ENCODE data around the gene CDK11B.
A peak's percentile ranks its signal among the peaks of the same experiment; 100 is the strongest.

CDK11B gene

DNA sequence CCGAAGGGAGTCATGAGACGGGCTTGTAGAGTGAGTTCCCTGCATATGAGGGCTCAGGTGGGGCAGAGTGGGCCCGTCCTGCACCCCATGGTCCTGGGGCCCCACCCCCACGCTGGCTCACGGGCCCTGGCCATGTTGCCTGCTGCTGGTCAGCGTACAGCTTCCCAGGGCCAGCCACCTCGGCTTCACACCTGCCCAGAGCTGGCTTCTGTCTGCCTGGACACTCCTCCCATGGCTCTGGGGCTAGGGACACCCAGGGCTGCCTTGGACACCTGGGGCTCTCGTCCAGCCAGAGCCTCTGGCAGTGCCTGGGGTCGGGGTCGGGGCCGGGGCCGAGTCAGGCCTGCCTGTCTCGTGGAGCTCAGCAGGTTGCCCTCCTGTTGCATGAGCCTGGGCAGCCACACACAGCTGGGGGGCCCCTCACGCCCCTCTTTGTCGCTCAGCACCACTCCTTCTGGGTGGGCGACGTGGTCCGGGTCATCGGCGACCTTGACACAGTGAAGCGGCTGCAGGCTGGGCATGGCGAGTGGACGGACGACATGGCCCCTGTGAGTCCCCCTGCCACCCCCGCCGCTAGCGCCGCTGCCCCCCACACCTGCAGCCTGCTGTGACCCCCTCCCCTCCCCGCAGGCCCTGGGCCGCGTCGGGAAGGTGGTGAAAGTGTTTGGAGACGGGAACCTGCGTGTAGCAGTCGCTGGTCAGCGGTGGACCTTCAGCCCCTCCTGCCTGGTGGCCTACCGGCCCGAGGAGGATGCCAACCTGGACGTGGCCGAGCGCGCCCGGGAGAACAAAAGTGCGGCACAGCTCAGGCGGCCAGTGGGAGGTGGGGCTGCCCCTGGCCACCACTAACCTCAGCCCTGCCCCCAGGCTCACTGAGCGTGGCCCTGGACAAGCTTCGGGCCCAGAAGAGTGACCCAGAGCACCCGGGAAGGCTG, 32.3 kb downstream of the CDK11B start:
- no peak for FAIRE-seq

DNA sequence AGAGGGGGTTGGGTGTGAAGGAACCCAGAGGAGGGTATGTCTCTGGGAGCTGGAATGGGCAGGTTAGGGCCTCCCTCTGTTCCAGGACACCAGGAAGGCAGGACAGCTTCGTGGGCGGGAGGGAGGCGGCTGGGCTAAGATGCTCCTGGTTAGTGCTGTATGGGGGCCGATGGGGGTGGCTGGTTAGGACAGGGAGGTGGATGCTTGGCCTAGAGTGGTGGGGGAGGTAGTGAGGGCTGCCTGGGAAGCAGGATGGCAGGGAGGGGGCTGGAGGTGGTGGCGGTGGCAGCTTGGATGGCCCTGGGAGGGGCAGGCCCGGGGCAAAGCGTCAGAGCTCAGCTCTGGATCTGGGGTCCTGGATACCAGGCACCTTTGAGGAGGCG, 33.0 kb downstream of the CDK11B start:
- no peak for FAIRE-seq

DNA sequence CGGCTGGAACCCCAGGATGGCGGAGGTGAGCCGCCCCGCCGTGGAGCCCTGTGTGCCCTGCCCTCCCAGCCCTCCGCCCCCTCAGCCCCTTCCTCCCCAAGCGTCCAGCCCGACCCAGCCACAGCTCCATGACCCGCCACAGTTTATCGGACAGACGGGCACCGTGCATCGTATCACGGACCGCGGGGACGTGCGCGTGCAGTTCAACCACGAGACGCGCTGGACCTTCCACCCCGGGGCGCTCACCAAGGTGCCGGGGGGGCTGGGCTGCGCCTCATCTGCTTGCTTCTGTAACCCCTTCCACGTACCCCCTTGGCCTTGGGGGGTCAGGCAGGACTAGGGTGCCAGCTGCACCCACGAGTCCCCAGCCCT, 33.4 kb downstream of the CDK11B start:
- no peak for FAIRE-seq

DNA sequence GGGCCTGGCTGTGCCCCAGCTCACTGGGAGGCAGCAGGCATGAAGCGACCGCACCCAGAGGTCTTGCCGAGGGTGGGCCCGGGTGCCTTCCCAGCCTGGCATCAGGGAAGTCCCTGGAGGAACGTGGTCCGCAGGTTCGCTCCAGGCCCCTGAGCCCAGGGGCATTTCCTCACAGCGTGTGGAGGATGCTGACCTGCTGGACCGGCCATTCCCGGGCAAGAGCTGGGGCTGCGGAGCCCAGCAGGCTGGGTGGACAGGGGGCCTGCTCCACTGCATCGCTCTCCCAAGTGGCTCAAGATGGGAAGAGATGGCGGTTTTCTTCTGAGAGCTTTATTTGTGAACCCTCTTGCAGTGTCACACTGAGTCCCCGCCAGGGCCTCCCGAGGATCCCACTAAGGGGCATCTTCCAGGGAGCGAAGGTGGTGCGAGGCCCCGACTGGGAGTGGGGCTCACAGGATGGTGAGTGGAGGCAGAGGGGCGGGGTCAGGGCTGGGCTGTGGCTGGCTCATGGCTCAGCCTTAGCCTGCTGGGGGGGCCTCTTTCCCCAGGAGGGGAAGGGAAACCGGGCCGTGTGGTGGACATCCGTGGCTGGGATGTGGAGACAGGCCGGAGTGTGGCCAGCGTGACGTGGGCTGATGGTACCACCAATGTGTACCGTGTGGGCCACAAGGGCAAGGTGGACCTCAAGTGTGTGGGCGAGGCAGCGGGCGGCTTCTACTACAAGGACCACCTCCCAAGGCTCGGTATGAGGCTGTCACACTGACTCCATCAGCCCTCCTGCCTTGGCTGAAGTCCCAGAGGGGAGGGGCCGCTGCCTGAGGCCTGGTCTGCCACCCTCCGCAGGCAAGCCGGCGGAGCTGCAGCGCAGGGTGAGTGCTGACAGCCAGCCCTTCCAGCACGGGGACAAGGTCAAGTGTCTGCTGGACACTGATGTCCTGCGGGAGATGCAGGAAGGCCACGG, 34.1 kb downstream of the CDK11B start:
- no peak for FAIRE-seq

DNA sequence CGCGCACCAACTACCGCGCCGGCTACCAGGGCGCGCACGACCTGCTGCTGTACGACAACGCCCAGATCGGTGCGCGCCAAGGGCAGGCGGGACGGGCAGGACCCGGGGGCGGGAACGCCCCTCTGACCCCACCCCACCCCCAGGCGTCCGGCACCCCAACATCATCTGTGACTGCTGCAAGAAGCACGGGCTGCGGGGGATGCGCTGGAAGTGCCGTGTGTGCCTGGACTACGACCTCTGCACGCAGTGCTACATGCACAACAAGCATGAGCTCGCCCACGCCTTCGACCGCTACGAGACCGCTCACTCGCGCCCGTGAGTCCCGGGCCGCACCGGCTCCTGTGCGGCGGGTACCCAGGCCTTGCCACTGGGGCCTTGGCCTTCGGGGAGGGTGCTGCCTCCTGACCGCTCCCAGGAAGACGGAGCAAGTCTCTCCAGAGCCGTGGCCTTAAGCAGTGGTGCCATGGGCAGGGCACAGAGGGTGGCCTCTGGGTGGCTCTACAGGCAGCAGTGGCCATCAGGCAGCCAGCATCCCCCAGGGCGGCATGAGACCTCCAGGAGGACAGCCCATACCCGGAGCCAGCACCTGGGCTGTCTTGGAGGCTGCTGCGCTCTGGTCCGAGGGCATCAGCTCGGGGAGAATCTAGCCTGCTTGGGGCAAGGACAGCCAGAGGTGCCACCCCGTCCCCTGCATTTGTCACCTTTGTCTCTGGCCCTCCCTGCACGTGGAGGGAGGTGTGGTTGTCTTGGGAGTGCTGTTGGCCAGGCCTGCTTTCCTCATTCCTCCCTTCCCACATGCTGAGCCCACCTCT, 35.0 kb downstream of the CDK11B start:
- FAIRE-seq: no peak

DNA sequence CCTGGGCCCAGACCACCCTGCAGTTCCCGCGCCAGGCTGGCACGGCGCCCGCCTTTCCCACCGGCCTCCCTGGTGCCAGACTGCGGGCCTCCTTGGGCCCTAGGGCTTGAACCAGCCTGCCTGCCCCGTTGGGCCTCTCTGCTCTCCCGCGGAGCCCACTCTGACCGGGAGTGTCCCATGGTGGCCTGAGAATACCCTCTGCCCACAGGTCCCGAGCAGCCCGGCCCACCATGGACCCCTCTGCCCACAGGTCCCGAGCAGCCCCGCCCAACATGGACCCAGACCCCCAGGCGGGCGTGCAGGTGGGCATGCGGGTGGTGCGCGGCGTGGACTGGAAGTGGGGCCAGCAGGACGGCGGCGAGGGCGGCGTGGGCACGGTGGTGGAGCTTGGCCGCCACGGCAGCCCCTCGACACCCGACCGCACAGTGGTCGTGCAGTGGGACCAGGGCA, 35.6 kb downstream of the CDK11B start:
- no peak for FAIRE-seq

DNA sequence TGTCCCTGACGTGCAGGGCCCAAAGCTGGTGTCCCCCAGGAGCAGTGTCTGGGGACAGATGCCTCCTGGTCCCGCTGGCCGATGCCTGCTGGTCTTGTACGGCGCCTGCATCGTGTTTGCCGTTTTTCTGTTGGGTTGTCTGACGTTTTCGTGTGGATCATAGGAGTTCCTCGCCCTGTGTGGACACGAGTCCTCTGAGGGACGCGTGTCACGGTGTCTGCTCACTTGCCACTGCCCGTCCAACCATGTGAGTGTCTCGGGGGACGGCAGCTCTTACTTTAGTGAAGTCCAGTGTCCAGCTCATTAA, 36.1 kb downstream of the CDK11B start:
- no peak for FAIRE-seq

DNA sequence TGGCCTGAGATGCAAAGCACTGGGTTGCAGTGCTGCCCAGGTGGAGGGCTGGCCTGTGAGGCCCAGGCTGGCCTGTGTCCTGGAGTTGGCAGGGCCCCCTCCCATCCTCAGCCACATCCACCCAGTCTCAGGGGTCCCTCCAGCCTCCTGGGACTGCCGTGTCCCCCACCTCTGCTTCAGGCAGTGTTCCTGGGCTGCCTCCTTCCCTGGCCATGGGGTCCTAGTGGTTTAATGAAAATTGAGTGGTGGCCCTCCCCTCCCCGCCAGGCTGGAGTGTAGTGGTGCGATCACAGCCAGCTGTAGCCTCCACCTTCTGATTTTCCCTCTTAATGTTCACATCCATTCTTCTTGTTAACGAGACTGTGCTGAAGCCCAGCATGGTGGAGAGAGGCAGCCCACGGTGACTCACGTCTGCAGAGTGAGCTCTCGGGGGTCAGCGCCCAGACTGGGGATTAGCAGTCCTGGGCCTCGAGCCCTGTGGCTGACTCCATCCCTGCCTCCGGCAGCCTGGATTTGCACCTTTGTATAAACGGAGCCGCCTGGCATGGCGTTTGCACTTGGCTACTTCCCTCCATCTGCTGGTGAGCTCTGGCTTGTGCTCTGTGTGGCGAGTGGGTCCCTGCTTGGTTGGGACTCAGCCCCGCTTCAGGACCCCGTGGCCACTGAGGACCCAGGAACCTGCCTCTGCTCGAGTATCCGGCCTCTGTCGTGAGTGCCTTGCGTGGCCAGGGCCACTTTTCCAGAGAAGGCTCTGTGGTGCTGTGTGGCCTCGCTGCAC, 36.6 kb downstream of the CDK11B start:
- no peak for FAIRE-seq

DNA sequence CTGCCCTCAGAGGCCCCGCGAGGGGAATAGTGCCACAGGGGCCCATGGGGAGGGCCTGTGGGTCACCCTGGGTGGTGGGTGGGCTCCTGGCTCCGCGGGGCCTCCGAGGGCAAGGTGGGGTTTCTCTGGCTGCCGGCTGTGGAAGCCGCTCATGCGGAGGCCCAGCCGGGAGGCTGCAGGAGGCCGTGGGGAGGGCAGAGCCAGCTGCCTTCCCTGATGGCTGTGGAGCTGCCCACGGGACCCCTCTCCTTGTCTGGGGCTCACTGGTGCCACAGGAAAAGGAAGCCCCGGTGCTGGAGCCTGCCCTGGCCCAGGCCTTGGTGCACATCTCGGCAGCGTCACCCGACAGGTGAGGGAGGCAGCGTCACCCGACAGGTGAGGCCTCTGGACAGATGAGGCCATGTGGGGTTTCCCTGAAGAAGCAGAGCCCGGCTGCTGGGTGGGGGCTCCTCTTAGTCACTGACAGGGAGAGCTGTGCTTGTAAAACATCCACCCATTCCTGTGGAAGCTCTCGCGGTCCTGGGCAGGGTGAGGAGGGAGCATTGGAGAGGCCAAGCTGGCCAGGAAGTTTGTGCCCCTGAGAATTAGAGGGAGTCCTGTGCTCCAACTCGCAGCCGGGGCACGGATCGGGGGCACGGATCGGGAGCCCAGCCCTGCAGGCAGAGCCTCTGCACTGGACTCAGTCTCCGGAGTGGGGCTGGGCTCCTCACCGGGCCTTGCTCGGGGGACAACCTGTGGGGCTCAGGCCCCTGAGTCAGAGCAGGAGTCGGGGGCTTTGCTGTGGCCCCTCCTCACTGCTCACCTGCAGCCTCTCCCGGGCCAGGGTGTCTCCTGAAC, 37.4 kb downstream of the CDK11B start:
- no peak for FAIRE-seq

DNA sequence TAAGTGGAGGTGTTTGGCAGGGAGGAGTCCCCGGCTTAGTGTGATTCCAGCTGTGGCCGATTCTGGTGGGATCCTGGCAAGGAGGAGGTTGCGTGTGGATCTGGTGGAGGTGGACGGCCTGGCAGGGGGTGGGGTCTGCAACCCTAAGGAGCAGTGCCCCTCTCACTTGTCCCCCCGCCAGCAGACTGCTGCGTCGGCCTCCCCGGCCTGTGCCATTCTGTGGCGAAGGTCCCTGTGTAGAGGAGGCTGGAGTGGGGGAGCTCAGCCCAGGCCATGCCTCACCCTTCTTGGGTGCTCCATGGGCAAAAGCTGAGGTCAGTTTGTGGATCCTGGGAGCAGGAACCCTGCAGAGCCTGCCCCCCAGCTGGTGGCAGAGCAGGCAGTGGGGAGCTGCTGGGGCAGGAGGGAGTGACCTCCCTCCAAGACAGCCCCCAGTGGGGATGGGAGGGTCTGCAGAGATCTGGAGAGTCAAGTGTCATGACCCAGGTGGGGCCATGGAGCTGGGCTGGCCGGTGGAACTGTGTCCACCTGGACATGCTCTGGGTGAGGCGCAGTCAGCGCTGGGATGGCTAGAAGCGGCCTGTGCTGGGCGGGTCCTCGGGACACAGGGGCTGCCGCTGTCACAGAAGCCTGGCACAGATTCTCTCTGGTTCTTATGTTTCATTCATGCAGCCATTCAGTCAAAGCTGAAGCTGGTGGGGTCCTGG, 38.2 kb downstream of the CDK11B start:
- FAIRE-seq: no peak

DNA sequence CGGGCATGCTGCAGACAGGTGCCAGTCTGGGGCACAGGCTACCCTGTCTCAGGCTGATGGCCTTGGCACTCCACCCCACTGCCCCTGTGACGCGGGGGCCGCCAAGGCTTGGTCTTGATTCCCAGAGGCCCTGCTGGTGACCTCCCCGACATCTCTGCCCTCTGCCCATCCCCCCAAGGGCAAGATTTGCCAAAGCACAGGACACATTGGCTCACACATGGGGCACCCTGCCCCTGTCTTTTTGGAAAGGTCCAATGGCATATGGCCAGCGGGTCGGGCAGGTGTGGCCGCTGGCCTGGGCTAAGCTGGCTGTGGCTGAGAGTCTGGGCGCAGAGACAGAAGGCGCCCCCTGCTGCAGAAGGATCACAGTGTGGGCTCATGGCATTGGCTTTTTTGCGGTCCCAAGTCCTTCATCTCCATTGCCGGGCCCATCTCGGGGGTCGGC, 38.9 kb downstream of the CDK11B start:
- no peak for FAIRE-seq

DNA sequence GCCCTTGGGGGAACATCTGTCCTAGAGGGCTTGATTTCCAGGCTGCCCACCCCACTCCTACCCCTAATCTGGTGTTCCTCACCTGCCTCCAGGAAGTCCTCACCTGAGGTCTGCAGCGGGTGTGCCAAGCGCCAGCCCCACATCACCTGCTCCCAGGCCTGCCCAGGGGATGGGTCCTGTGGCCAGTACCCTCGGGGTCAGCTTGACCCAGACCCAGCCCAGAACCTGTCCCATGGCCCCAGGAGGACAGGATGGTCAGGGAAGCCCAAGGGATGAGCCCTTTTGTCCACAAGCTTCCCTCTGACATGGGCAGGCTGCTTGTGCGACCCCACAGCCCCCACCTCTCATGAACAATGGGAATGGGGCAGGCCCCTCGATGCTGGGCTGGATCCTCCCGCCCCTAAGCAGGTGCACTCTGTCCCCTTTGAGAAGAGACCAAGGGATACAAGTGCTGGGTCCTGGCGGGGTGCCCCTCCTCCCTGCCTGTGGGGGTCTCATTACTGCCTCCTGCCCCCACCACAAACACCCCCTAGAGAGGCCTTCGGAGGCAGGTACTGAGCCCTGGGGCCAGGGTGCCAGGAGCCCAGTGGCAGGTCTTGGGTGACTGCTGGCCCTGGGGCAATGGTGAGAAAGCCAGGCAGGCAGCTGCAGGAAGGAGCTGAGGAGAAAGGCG, 40.3 kb downstream of the CDK11B start:
- no peak for FAIRE-seq

DNA sequence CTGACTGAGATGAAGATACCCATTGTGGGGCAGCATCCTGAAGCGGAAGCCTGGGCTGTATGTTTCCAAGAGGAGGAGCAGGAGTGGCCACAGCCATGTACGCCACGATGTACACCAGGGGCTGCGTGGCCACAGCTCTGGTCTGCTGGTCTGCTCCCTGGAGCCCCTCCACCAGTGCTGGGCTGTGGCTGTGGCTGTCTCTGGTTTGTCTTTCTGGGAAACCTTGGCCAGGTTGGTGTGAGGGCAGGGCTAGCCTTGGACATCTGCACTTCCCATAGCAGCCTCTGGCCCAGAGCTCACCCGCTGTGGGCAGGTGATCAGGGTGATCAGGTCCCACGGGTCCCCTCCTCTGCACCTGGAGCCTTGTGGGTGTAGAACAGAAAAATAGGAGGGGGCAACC, 40.9 kb downstream of the CDK11B start:
- FAIRE-seq: no peak

DNA sequence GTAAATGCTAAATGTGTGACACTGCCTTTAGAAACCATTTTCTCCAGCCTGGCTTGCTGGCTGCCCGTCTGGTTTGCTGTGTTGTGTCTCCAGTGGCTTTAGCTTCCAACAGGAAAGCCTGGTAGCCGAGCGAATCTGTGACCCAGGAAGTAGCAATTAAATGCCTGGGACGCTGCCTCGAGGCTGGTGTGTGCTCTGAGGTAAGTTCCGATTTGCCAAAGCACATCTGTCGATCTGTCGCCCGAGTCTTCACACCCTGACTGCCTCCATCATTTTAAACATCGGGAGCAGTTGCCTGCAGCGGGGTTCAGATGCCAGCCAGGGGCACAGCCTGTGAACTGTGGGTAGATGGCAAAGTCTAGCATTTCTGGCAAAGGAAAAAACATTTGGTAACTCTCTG, 41.3 kb downstream of the CDK11B start:
- FAIRE-seq: no peak

DNA sequence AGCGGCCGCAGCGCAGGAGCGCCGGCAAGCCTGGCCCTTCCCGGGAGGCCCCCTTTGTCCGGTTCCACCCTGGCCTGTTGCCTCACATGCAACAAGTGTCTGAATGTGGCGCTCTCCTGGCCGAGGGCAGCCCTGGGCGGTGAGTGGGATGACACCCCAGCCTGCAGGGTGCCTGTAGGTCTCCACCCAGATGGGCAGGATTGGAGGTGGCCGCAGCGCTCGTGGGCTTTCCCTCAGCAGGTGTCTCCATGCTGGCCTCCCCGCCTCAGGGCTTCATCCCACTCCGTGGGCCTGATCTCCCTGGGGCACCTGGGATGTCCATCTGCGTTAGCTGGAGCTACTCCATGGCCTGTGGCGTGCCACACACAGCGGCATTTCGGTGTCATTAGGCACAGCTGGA, 42.0 kb downstream of the CDK11B start:
- no peak for FAIRE-seq

DNA sequence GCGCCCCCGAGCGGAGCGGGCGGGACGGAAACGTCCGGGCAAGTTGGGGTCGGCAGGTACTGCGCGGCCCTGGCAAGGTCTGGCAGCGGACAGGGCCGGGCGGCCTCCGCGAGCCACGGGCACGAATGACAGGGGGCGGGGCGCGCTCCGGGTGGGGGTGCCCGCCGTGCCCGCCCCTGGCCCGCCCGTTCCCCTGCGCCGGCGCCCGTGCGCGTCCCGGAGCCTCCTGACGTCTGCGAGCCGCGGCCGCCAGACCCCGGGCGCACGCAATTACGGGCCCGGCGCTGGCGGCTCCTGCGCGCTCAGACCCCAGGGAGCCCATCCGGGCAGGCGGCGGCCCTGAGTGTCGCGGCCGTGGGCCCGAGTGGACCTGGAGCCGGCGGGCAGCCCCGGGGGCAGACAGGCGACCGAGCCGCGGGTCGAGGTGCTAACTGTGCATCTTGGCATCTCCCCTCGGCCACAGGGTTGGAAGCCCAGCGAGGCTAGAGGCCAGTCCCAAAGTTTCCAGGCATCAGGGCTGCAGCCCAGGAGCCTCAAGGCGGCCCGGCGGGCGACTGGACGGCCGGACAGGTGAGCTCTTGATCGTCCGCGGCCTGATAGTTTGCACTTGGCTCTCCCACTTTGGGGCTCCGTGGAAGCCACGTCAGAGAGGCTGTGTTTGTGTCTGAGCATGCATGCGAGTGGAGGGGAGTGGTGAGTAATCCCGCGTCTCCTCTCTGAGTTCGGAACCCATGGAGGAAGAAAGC, 42.6 kb downstream of the CDK11B start:
- FAIRE-seq: no peak

DNA sequence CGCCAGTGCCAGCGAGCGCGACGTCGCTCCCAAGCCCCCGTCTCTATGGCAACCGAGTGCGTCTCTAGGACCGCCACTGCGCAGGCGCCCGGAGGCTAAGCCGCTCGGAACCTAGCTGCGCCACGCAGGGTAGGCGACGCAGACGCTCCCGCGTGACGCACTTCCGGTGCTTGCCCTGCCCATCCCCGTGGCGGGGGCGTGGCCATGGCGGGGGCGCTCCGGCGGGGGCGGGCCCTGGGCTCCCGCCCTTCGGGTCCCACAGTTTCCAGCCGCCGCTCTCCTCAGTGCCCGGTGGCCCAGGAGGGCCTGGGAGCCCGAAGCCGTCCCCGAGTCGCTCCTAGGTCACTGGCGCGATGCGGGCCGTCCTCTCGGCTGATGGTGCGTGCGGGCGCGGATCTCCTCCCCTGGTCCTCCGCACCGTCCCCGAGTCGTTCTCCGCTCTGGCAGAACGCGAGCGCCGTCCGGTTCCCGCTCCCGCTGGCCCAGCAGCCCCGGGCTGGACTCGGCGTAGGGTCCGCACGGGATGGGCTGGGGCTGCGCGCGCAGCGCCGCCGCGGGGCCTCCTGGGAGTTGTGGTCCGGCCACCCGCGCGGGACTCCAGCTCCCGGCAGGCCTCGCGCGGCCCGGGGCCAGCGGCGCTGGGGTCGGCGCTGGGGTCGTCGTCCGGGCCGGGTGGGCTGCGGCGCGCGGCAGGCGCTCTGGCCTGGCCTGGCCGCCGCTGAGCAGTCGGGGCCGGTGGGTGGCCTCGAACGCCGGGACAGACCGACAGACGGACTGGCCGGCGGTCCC, 43.4 kb downstream of the CDK11B start, which contains the start of gene MIB2:
Gene MIB2 (plus strand): TSS at position 245 of the 789 bp plus-strand sequence. CDS start 7,953 bp downstream, outside the sequence.
- peak; percentile 94 for FAIRE-seq

DNA sequence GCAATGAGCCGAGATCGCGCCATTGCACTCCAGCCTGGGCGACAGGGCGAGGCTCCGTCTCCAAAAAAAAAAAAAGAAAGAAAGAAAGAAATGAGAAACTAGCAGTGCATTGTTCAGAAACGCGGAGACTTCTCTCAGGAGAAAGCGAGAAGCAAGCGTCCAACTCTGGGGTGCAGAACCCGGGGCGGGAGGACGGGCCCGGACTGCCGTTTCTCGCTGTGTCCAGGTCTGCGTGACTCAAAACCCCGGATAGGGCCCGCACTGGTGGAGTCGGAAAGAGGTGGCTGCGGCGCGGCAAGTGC, 43.9 kb downstream of the CDK11B start:
- FAIRE-seq: no peak

All from G401.6 (cell line).